Central memory CD4-positive, alpha-beta T cell (primary cell): ENCODE data around the gene RPRD1A.
"Not testable (repeated sequence)": the region's sequence is repeated elsewhere in the genome, so short reads cannot be mapped to it uniquely, and the experiment has no call there.

Experiments used
- DNase-seq: peaks from one replicate; pipeline ENCODE4 v3.0.0; 2022

Gene RPRD1A

DNA sequence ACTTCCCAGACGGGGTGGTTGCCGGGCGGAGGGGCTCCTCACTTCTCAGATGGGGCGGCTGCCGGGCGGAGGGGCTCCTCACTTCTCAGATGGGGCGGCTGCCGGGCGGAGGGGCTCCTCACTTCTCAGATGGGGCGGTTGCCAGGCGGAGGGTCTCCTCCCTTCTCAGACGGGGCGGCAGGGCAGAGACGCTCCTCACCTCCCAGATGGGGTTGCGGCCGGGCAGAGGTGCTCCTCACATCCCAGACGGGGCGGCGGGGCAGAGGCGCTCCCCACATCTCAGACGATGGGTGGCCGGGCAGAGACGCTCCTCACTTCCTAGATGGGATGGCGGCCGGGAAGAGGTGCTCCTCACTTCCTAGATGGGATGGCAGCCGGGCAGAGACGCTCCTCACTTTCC lies 10.4 kb upstream of the RPRD1A start:
- DNase-seq, result not testable (repeated sequence)

DNA sequence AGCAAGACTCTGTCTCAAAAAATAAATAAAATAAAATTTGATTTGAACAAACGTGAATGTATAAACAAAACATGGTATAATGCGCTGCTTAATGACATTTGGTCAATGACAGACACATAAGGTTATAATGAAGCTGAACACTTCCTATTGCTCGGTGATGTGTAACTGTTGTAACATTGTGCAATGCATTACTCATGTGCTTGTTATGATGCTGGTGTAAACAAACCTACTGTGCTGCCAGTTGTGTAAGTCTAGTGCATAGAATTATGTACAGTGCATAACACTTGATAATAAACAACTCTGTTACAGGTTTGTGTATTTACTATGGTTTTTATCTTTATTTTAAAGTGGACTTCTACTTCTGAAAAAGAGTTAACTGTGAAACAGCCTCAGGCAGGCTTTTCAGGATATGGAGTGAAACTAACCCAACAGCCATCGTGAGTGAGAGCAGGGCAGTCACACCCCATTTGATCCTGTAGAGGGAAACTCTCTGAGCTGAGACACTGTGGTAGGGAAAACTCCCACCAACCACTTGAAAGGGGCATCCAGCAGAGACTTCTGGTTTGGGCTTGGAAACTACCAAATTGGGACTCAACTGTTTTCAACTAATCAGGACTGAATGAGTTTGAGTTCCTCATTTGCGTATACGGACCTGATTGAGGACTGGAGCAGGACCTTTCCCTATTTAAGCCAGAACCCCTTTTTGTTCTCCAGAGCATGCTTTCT lies 8.7 kb upstream of the RPRD1A start:
- no peak for DNase-seq

DNA sequence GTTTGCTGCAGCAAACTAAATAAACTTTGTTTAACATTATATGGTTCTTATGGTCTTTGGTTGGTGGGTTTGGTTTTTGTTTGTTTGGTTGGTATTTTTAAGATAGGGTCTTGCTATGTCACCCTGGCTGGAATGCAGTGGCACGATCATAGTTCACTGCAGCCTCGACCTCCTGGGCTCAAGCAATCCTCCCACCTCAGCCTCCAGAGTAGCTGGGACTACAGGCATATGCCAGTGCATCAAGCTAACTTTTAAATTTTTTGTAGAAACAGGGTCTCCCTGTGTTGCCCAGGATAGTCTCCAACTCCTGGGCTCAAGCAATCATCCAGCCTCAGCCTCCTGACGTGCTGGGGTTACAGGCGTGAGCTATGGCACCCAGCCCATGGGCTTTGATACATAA lies 7.1 kb upstream of the RPRD1A start:
- DNase-seq, result no peak

- no peak for DNase-seq
Measured at GRCh38 chr18:36073676-36074075, 6.3 kb upstream of the RPRD1A start.

DNA sequence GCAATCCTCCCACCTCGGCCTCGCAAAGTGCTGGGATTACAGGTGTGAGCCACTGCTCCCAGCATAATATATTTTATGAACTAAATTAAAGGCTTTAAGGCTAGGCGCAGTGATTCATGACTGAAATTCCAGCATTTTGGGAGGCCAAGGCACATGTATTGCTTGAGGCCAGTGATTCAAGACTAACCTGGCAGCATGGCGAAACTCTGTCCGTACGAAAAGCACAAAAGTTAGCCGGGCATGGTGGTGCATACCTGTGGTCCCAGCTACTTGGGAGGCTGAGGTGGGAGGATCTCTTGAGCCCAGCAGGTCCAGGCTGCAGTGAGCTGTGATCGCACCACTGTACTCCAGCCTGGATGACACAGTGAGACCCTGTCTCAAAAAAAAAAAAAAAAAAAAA lies 5.0 kb upstream of the RPRD1A start:
- DNase-seq, result not testable (repeated sequence)

DNA sequence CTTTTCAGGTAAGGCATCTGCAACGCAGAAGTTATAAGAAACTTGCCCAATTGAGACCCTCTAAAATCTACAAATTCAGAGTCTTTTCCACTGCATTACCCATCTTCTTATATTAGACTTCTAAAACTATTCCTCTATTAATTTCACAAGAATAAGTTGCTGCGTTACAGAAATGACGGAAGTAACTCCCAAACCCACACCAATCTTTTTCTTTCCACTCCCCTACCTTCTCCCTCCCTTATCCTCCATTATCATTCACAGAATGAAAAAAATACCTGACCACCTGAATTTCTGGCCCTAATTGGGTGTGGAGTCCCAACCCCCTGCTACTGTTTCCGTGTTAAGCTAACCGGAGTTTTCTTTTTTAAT lies 689 bp downstream of the RPRD1A start:
- DNase-seq, result no peak

GRCh38 chr18:36066001-36066400 lies 1.4 kb downstream of the RPRD1A start:
- DNase-seq, result no peak

GRCh38 chr18:36064809-36065079 lies 2.6 kb downstream of the RPRD1A start:
- DNase-seq, result not testable (repeated sequence)

- no peak for DNase-seq
Measured at GRCh38 chr18:36064027-36064808, 3.1 kb downstream of the RPRD1A start.

GRCh38 chr18:36058674-36059073 lies 8.7 kb downstream of the RPRD1A start:
- no peak for DNase-seq

GRCh38 chr18:36051760-36052159 lies 15.6 kb downstream of the RPRD1A start:
- no peak for DNase-seq

GRCh38 chr18:36050479-36050878 lies 16.9 kb downstream of the RPRD1A start:
- DNase-seq, result no peak

DNA sequence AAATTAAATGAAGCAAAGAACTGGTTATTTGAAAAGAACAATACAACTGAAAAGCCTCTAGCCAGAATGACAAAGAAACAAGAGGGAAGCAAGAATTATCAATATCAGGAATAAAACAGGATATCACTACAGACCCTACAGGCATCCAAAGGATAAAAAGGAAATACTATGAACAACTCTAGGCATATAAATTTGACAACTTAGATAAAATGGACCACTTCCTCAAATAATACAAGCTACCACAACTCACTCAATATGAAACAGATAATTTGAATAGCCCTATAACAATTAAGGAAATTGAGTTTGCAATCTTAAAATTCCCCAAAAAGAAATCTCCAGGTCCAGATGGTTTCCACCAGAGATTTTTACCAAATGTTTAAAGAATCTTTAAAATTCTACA lies 19.8 kb downstream of the RPRD1A start:
- no peak for DNase-seq

- DNase-seq, result no peak
Measured at GRCh38 chr18:36046898-36047297, 20.5 kb downstream of the RPRD1A start.

DNA sequence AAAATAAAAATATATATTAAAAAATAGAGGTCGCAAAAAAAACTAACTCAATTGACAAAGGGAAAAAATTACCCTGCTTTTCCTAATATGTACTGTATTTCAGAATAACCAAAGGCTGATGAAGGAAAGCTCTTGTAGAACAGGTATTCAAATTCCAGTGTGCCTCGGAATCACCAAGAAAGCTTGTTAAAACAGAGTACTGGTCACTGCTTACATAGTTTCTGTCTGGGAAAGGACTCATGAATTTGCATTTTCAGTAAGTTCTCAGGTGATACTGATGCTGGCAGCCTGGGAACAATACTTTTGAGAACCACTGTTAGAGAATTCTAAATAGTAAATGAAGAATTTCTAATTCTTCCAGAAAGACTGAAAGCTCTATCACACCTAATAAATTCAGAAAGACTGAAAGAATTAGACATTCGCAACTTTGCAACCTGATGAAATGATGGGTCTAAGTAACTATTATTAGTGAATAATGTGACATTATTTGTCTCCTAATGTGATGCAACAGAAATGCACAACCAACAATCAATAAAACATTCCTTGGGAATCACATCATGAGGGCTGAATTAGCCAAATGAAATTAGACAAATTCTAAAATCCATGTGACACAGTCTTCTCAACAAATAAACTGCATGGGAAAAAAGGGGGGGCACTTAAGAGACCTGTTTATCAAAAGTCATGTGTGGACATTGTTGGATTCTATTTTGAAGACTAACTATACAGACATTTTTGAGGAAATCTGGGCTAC lies 21.9 kb downstream of the RPRD1A start:
- DNase-seq, result no peak

- DNase-seq, result no peak
Measured at GRCh38 chr18:36043153-36043552, 24.2 kb downstream of the RPRD1A start.

- no peak for DNase-seq
Measured at GRCh38 chr18:36041146-36041545, 26.2 kb downstream of the RPRD1A start.

GRCh38 chr18:36038102-36038663 lies 29.2 kb downstream of the RPRD1A start:
- DNase-seq, result no peak

- DNase-seq, result no peak
Measured at GRCh38 chr18:36035253-36035652, 32.1 kb downstream of the RPRD1A start.

GRCh38 chr18:36034299-36034895 lies 33.0 kb downstream of the RPRD1A start:
- DNase-seq, result no peak

- DNase-seq, result no peak
Measured at GRCh38 chr18:36031903-36032302, 35.5 kb downstream of the RPRD1A start.

DNA sequence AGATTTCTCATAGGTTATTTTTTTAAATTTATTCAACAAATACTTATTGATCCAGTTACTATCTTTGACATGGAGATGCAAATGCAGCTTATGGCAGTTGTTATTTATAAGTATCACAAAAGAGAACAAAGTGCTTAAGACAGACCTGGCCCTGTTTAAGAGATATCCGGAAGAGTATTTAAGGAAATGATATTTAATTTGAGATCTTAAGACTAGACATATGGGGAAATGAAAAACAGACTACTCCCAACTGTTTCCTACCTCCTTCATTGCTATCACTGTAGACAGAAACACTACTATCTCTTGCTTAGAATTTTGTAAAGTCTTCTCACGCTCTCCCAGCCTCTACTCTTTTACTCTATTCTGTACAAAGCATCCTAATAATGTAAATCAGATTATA lies 36.0 kb downstream of the RPRD1A start:
- no peak for DNase-seq

- no peak for DNase-seq
Measured at GRCh38 chr18:36028859-36029258, 38.5 kb downstream of the RPRD1A start.
